Measurements from ENCODE around the gene KLK14.

- TF ChIP-seq, protein P1, sequence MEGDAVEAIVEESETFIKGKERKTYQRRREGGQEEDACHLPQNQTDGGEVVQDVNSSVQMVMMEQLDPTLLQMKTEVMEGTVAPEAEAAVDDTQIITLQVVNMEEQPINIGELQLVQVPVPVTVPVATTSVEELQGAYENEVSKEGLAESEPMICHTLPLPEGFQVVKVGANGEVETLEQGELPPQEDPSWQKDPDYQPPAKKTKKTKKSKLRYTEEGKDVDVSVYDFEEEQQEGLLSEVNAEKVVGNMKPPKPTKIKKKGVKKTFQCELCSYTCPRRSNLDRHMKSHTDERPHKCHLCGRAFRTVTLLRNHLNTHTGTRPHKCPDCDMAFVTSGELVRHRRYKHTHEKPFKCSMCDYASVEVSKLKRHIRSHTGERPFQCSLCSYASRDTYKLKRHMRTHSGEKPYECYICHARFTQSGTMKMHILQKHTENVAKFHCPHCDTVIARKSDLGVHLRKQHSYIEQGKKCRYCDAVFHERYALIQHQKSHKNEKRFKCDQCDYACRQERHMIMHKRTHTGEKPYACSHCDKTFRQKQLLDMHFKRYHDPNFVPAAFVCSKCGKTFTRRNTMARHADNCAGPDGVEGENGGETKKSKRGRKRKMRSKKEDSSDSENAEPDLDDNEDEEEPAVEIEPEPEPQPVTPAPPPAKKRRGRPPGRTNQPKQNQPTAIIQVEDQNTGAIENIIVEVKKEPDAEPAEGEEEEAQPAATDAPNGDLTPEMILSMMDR (IDR thresholded peaks at IDR 0.05), result no peak
- TF ChIP-seq EP300 (IDR thresholded peaks at IDR 0.05), result no peak
Observed at GRCh38 chr19:51043497-51043896, 39.2 kb downstream of the KLK14 start.
